Neural cell (in vitro differentiated cells): ENCODE measurements around the gene BLOC1S3. TPM values are rescaled to one million over a fixed set of nuclear protein-coding genes. Genes with fewer than 3 reads are reported as not detected.

Experiments used
- H2AFZ ChIP-seq: fragments of 200-600, 300-800 bp; sonication (generic), shearing (Covaris generic); 2 replicates; pipeline ENCODE4 v1.6.0; 2014; ENCODE audit warnings: low read depth, mild to moderate bottlenecking, antibody characterized with exemption, low read length, moderate library complexity
- H3F3A ChIP-seq: fragments of 200-600 bp; shearing (Covaris generic); 2 replicates; pipeline ENCODE4 v1.6.1; 2016; ENCODE audit warnings: mild to moderate bottlenecking, moderate library complexity, mixed read lengths, antibody characterized with exemption, low read length; ENCODE audit not compliant: insufficient read depth, poor library complexity, severe bottlenecking
- H3K27ac ChIP-seq: fragments of 200-600, 300-800 bp; sonication (generic), shearing (Covaris generic); 2 replicates; pipeline ENCODE4 v1.5.1; 2014; ENCODE audit warnings: mild to moderate bottlenecking, low read length, moderate library complexity
- H3K27me3 ChIP-seq: fragments of 300-800, 200-600 bp; sonication (generic), shearing (Covaris generic); 2 replicates; pipeline ENCODE4 v1.6.0; 2014; ENCODE audit warnings: mild to moderate bottlenecking, low read depth, low read length, moderate library complexity; ENCODE audit not compliant: insufficient read depth
- H3K36me3 ChIP-seq: fragments of 300-800, 200-600 bp; sonication (generic), shearing (Covaris generic); 2 replicates; pipeline ENCODE4 v1.5.1; 2014; ENCODE audit warnings: mild to moderate bottlenecking, antibody characterized with exemption, low read length, moderate library complexity; ENCODE audit not compliant: insufficient read depth
- H3K4me2 ChIP-seq: fragments of 300-800, 200-600 bp; sonication (generic), shearing (Covaris generic); 2 replicates; pipeline ENCODE4 v1.6.0; 2014; ENCODE audit warnings: mild to moderate bottlenecking, low read length
- H3K4me3 ChIP-seq: fragments of 300-800, 200-600 bp; sonication (generic), shearing (Covaris generic); 2 replicates; pipeline ENCODE4 v1.5.1; 2014; ENCODE audit warnings: mild to moderate bottlenecking, low read length, moderate library complexity
- H3K79me2 ChIP-seq: fragments of 200-600 bp; shearing (Covaris generic); replicated peaks from 2 replicates; pipeline ENCODE4 v1.6.0; 2014; ENCODE audit warnings: mild to moderate bottlenecking, low read length, moderate library complexity; ENCODE audit not compliant: insufficient read depth
- H3K9ac ChIP-seq: fragments of 300-800, 200-600 bp; sonication (generic), shearing (Covaris generic); 2 replicates; pipeline ENCODE4 v1.6.1; 2016; ENCODE audit warnings: mild to moderate bottlenecking, low read length, mixed read lengths
- H3K9me2 ChIP-seq: fragments of 200-600 bp; shearing (Covaris generic); 2 replicates; pipeline ENCODE4 v1.6.1; 2016; ENCODE audit warnings: mild to moderate bottlenecking, low read length, mixed read lengths; ENCODE audit not compliant: insufficient read depth
- H3K9me3 ChIP-seq: fragments of 200-600, 300-800 bp; sonication (generic), shearing (Covaris generic); 2 replicates; pipeline ENCODE4 v1.6.1; 2016; ENCODE audit warnings: mild to moderate bottlenecking, mixed run types, low read length, moderate library complexity, mixed read lengths
- H4K20me1 ChIP-seq: fragments of 200-600 bp; shearing (Covaris generic); 2 replicates; pipeline ENCODE4 v1.6.1; 2016; ENCODE audit warnings: mild to moderate bottlenecking, mixed run types; ENCODE audit not compliant: insufficient read depth
- EP300 ChIP-seq: fragments of 450-650 bp; conservative IDR thresholded peaks from 2 replicates; pipeline ENCODE4 v1.6.1; 2014; ENCODE audit warnings: antibody characterized with exemption, mild to moderate bottlenecking, moderate library complexity; ENCODE audit not compliant: poor library complexity, severe bottlenecking
- EZH2 ChIP-seq: fragments of 200-600, 300-800 bp; shearing (Covaris generic), sonication (generic); IDR thresholded peaks from 2 replicates; pipeline ENCODE4 v1.6.1; 2014; ENCODE audit warnings: antibody characterized with exemption, low read length, borderline replicate concordance, mild to moderate bottlenecking; ENCODE audit not compliant: insufficient read depth, poor library complexity, severe bottlenecking
- MXI1 ChIP-seq: fragments of 450-650 bp; conservative IDR thresholded peaks from 2 replicates; pipeline ENCODE4 v1.6.1; 2014; ENCODE audit warnings: antibody characterized with exemption, mild to moderate bottlenecking; ENCODE audit not compliant: poor library complexity, severe bottlenecking
- POLR2AphosphoS5 ChIP-seq: IDR thresholded peaks from 2 replicates; pipeline ENCODE4 v1.6.1; 2012
- RAD21 ChIP-seq: fragments of 450-650 bp; conservative IDR thresholded peaks from 2 replicates; pipeline ENCODE4 v1.6.1; 2014; ENCODE audit warnings: antibody characterized with exemption, mild to moderate bottlenecking, moderate library complexity
- SMC3 ChIP-seq: fragments of 450-650 bp; conservative IDR thresholded peaks from 2 replicates; pipeline ENCODE4 v1.6.1; 2014; ENCODE audit warnings: antibody characterized with exemption, mild to moderate bottlenecking, moderate library complexity; ENCODE audit not compliant: poor library complexity
- TAF1 ChIP-seq: IDR thresholded peaks from 2 replicates; pipeline ENCODE4 v1.6.1; 2012; ENCODE audit warnings: low read depth
- polyA plus RNA-seq: library from polyadenylated mRNA; depleted of rRNA; stranded (reverse); fragments of >200 nt; gene quantifications from 2 replicates; pipeline ENCODE4 v1.2.3, GENCODE V29; 2014
- TF ChIP-seq, protein P1 (sequence below): fragments of 450-650 bp; IDR thresholded peaks from 2 replicates; pipeline ENCODE4 v1.5.1; 2014; ENCODE audit warnings: antibody characterized with exemption, mild to moderate bottlenecking, moderate library complexity; ENCODE audit not compliant: poor library complexity, severe bottlenecking
- TF ChIP-seq, protein P2 (sequence below): IDR thresholded peaks from 2 replicates; pipeline ENCODE4 v1.6.1; 2012; ENCODE audit warnings: borderline replicate concordance

The BLOC1S3 gene
- polyA plus RNA-seq, 1 donor from 2014 or later, result 1.8 TPM

DNA sequence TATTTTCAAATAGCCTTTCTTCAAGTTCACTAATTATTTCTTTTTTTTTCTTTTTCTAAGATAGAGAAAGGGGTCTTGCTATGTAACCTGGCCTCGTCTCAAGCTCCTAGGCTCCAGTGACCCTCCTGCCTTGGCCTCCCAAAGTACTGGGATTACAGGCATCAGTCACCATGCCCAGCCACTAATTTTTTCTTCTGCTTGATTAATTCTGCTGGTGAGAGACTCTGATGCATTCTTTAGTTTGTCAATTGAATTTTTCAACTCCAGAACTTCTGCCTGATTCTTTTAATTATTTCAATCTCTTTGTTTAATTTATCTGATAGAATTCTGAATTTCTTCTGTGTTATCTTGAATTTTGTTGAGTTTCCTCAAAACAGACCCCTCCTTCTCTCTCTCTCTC, 11.4 kb downstream of the BLOC1S3 start:
- H3F3A ChIP-seq, result no peaks in the 10 kb centered on the region
- H3K36me3 ChIP-seq, result no peaks in the 10 kb centered on the region

GRCh38 chr19:45191375-45191774, 12.8 kb downstream of the BLOC1S3 start:
- H3K9ac ChIP-seq, result no peak overlapping the region
- H2AFZ ChIP-seq, result no peak overlapping the region
- H3K9me3 ChIP-seq, result no peaks in the 10 kb centered on the region

More for the DNA sequence above, 11.4 kb downstream of the BLOC1S3 start:
- Histone ChIP-seq H3K79me2 (no peaks in the 10 kb centered on the region), H3K9me3 (no peaks in the 10 kb centered on the region), H4K20me1 (no peaks in the 10 kb centered on the region), H3K9ac (no peak overlapping the region), H3K27ac (no peak overlapping the region), H3K9me2 (no peaks in the 10 kb centered on the region), H3K4me2 (no peak overlapping the region), H3K27me3 (no peaks in the 10 kb centered on the region), H3K4me3 (no peak overlapping the region), H2AFZ (no peak overlapping the region)
- TF ChIP-seq, protein P1, sequence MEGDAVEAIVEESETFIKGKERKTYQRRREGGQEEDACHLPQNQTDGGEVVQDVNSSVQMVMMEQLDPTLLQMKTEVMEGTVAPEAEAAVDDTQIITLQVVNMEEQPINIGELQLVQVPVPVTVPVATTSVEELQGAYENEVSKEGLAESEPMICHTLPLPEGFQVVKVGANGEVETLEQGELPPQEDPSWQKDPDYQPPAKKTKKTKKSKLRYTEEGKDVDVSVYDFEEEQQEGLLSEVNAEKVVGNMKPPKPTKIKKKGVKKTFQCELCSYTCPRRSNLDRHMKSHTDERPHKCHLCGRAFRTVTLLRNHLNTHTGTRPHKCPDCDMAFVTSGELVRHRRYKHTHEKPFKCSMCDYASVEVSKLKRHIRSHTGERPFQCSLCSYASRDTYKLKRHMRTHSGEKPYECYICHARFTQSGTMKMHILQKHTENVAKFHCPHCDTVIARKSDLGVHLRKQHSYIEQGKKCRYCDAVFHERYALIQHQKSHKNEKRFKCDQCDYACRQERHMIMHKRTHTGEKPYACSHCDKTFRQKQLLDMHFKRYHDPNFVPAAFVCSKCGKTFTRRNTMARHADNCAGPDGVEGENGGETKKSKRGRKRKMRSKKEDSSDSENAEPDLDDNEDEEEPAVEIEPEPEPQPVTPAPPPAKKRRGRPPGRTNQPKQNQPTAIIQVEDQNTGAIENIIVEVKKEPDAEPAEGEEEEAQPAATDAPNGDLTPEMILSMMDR, result no peak
- TF ChIP-seq EZH2, result no peak
- no peak for TF ChIP-seq MXI1
- TF ChIP-seq SMC3, result no peak
- TF ChIP-seq EP300, result no peak
- TF ChIP-seq TAF1, result no peak
- no peak for TF ChIP-seq RAD21
- TF ChIP-seq, protein P2, sequence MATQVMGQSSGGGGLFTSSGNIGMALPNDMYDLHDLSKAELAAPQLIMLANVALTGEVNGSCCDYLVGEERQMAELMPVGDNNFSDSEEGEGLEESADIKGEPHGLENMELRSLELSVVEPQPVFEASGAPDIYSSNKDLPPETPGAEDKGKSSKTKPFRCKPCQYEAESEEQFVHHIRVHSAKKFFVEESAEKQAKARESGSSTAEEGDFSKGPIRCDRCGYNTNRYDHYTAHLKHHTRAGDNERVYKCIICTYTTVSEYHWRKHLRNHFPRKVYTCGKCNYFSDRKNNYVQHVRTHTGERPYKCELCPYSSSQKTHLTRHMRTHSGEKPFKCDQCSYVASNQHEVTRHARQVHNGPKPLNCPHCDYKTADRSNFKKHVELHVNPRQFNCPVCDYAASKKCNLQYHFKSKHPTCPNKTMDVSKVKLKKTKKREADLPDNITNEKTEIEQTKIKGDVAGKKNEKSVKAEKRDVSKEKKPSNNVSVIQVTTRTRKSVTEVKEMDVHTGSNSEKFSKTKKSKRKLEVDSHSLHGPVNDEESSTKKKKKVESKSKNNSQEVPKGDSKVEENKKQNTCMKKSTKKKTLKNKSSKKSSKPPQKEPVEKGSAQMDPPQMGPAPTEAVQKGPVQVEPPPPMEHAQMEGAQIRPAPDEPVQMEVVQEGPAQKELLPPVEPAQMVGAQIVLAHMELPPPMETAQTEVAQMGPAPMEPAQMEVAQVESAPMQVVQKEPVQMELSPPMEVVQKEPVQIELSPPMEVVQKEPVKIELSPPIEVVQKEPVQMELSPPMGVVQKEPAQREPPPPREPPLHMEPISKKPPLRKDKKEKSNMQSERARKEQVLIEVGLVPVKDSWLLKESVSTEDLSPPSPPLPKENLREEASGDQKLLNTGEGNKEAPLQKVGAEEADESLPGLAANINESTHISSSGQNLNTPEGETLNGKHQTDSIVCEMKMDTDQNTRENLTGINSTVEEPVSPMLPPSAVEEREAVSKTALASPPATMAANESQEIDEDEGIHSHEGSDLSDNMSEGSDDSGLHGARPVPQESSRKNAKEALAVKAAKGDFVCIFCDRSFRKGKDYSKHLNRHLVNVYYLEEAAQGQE, result no peak
- TF ChIP-seq POLR2AphosphoS5, result no peak

More at GRCh38 chr19:45191375-45191774, 12.8 kb downstream of the BLOC1S3 start:
- Histone ChIP-seq H3K79me2 (no peaks in the 10 kb centered on the region), H3K4me3 (no peak overlapping the region), H3K36me3 (no peaks in the 10 kb centered on the region), H4K20me1 (no peaks in the 10 kb centered on the region), H3K4me2 (no peak overlapping the region), H3K9me2 (no peaks in the 10 kb centered on the region), H3K27ac (no peak overlapping the region), H3F3A (no peaks in the 10 kb centered on the region), H3K27me3 (no peaks in the 10 kb centered on the region)
- TF ChIP-seq TAF1 (no peak), POLR2AphosphoS5 (no peak), SMC3 (no peak), EP300 (no peak), MXI1 (no peak), EZH2 (no peak), RAD21 (no peak)
- TF ChIP-seq, protein P1, result no peak
- TF ChIP-seq, protein P2, result no peak
